PC-3 (cell line): ENCODE results near the gene CAPN12.

Experiments used
- CTCF ChIP-seq: fragments of 300-600 bp; sonication (generic); conservative IDR thresholded peaks from 2 replicates; pipeline ENCODE4 v1.5.1; 2017; ENCODE audit warnings: antibody characterized with exemption, low read depth, mild to moderate bottlenecking, low read length
- EZH2 ChIP-seq: fragments of 300-600 bp; sonication (generic); IDR thresholded peaks from one replicate; pipeline ENCODE4 v1.6.1; 2017; ENCODE audit warnings: antibody characterized with exemption, mild to moderate bottlenecking, low read length; ENCODE audit not compliant: unreplicated experiment
- EZH2phosphoT487 ChIP-seq: fragments of 300-600 bp; sonication (generic); IDR thresholded peaks from 2 replicates; pipeline ENCODE4 v1.6.1; 2018; ENCODE audit warnings: mild to moderate bottlenecking, antibody characterized with exemption, low read length, borderline replicate concordance

- TF ChIP-seq CTCF (no peak), EZH2 (no peak), EZH2phosphoT487 (no peak)
These were observed 24.3 kb downstream of the CAPN12 start for GRCh38 chr19:38719761-38720558.
